SK-N-MC (cell line): ENCODE results near the gene YES1.

ENCODE experiments used
- EZH2 ChIP-seq: fragments of 200-600 bp; sonication (generic); IDR thresholded peaks from one replicate; pipeline ENCODE4 v1.6.1; 2017; ENCODE audit warnings: antibody characterized with exemption
- POLR2AphosphoS5 ChIP-seq: IDR thresholded peaks from 2 replicates; pipeline ENCODE4 v1.6.1; 2012; ENCODE audit warnings: mild to moderate bottlenecking, low read depth, low read length, borderline replicate concordance

GRCh38 chr18:709771-710170 is 102.3 kb downstream of the YES1 start:
- TF ChIP-seq EZH2 (no peak), POLR2AphosphoS5 (no peak)
